B cell (primary cell): Measurements from ENCODE around the gene PNPLA6. TPM values are rescaled to one million over a fixed set of nuclear protein-coding genes. Genes with fewer than 3 reads are reported as not detected.

Experiments
- ATAC-seq: fragments of 200-7000 bp; cut with Tn5 transposase; one replicate; pipeline ENCODE4 v1.10.0; 2021; ENCODE audit warnings: low read depth, mild to moderate bottlenecking, moderate number of reproducible peaks, moderate library complexity
- CTCF ChIA-PET: fragments of 350-600 bp; sonication (Branson Sonifier 250); formaldehyde crosslinking; loops from one replicate; lab custom pipeline; 2021; ENCODE audit warnings: antibody characterized with exemption, inconsistent platforms; lab: Charles Lee
- POLR2A ChIA-PET: fragments of 350-600 bp; sonication (Branson Sonifier 250); formaldehyde crosslinking; loops from one replicate; lab custom pipeline; 2021; ENCODE audit warnings: antibody characterized with exemption; lab: Charles Lee
- DNase-seq: peaks from one replicate; pipeline ENCODE4 v3.0.0; 2013
- H2AFZ ChIP-seq: 2 replicates; pipeline ENCODE4 v1.6.1; 2012; ENCODE audit warnings: mild to moderate bottlenecking, low read depth, low read length; ENCODE audit not compliant: insufficient read depth, poor library complexity, severe bottlenecking
- H3K27ac ChIP-seq, 2 donors: 1 replicate in 1 of 2; 2 replicates in 1 of 2; pipeline ENCODE4 v1.5.1; 2012 to 2013; ENCODE audit warnings: low read length in 2 of 2, mild to moderate bottlenecking in 2 of 2, moderate library complexity in 1 of 2
- H3K27me3 ChIP-seq, 4 experiments: fragments of 200-600 bp in 1 of 4; sonication (generic) in 1 of 4; replicated peaks in 1 of 4; 1 replicate in 2 of 4; 2 replicates in 2 of 4; pipeline versions ENCODE4 v1.6.1 to v1.7.0; 2013 to 2016; ENCODE audit warnings: low read length in 3 of 4, mild to moderate bottlenecking in 2 of 4, mixed read lengths in 1 of 4, moderate library complexity in 1 of 4; ENCODE audit not compliant: insufficient read depth in 4 of 4, control insufficient read depth in 3 of 4; ENCODE audit errors: control extremely low read depth in 1 of 4
- H3K36me3 ChIP-seq, 2 experiments: replicated peaks in 1 of 2; 1 replicate in 1 of 2; 2 replicates in 1 of 2; pipeline versions ENCODE4 v1.6.1 to v1.7.1; 2013; ENCODE audit warnings: low read length in 1 of 2; ENCODE audit not compliant: insufficient read depth in 2 of 2, control insufficient read depth in 1 of 2; ENCODE audit errors: control extremely low read depth in 1 of 2, extremely low read depth in 1 of 2
- H3K4me1 ChIP-seq, 2 donors: fragments of 200-600 bp in 1 of 2; sonication (generic) in 1 of 2; 1 replicate in 1 of 2; 2 replicates in 1 of 2; pipeline versions ENCODE4 v1.5.1 to v1.6.1; 2013 to 2017; ENCODE audit warnings: low read length in 2 of 2; ENCODE audit not compliant: control insufficient read depth in 2 of 2, insufficient read depth in 2 of 2
- H3K4me2 ChIP-seq: replicated peaks from 2 replicates; pipeline ENCODE3; 2012; ENCODE audit warnings: mild to moderate bottlenecking, low read depth, low read length; ENCODE audit not compliant: poor library complexity, severe bottlenecking
- H3K4me3 ChIP-seq, 5 experiments: fragments of 200-600 bp in 1 of 5; sonication (generic) in 1 of 5; 1 replicate in 3 of 5; 2 replicates in 2 of 5; pipeline versions ENCODE4 v1.5.1 to v1.7.0; 2011 to 2016; ENCODE audit warnings: low read length in 4 of 5, mild to moderate bottlenecking in 4 of 5, low read depth in 2 of 5, control low read depth in 1 of 5, moderate library complexity in 1 of 5; ENCODE audit not compliant: insufficient read depth in 1 of 5; ENCODE audit errors: control extremely low read depth in 1 of 5, extremely low read depth in 1 of 5
- H3K79me2 ChIP-seq: fragments of 200-600 bp; sonication (generic); one replicate; pipeline ENCODE4 v1.6.0; 2016; ENCODE audit warnings: low read length; ENCODE audit not compliant: control insufficient read depth, insufficient read depth
- H3K9ac ChIP-seq: fragments of 200-600 bp; sonication (generic); 2 replicates; pipeline ENCODE4 v1.6.1; 2017; ENCODE audit warnings: mild to moderate bottlenecking, low read length, moderate library complexity
- H3K9me3 ChIP-seq, 3 donors: one replicate each; pipeline versions ENCODE4 v1.6.1 to v1.7.1; 2013; ENCODE audit warnings: low read length in 2 of 3; ENCODE audit not compliant: control insufficient read depth in 2 of 3, insufficient read depth in 1 of 3; ENCODE audit errors: control extremely low read depth in 1 of 3
- H4K20me1 ChIP-seq: 2 replicates; pipeline ENCODE4 v1.6.0; 2012; ENCODE audit warnings: mild to moderate bottlenecking, low read length; ENCODE audit not compliant: insufficient read depth, control insufficient read depth, poor library complexity, severe bottlenecking
- H3K27ac Mint-ChIP-seq: one replicate; pipeline ENCODE4 v1.8.0; 2021; ENCODE audit warnings: mixed read lengths
- H3K27me3 Mint-ChIP-seq: one replicate; pipeline ENCODE4 v1.8.0; 2021; ENCODE audit warnings: mixed read lengths
- H3K4me1 Mint-ChIP-seq: one replicate; pipeline ENCODE4 v1.8.0; 2021; ENCODE audit warnings: mixed read lengths
- H3K4me3 Mint-ChIP-seq: one replicate; pipeline ENCODE4 v1.8.0; 2021; ENCODE audit warnings: mixed read lengths
- H3K9me3 Mint-ChIP-seq: one replicate; pipeline ENCODE4 v1.8.0; 2022; ENCODE audit warnings: mixed read lengths; ENCODE audit not compliant: insufficient read depth
- CTCF ChIP-seq: fragments of 200-600 bp; IDR thresholded peaks from one replicate; pipeline ENCODE4 v1.8.0; 2022; ENCODE audit warnings: antibody characterized with exemption, mild to moderate bottlenecking
- EZH2 ChIP-seq: IDR thresholded peaks from 2 replicates; pipeline ENCODE4 v1.6.1; 2012; ENCODE audit warnings: borderline replicate concordance, low read depth, mild to moderate bottlenecking, moderate library complexity, low read length; ENCODE audit not compliant: insufficient read depth, poor library complexity, severe bottlenecking
- WGBS: methylation state at CpG from one replicate; pipeline ENCODE4 v1.1.5; 2013; ENCODE audit warnings: missing lambda C conversion rate; ENCODE audit not compliant: insufficient coverage; 5-methylcytosine and 5-hydroxymethylcytosine counted together
- intact Hi-C: fragments of 100-400 bp; cut with micrococcal nuclease; formaldehyde crosslinking; loops from one replicate; pipeline ENCODE4 v1.10.0; 2022
- polyA plus RNA-seq: library from polyadenylated mRNA; depleted of rRNA; stranded (reverse); fragments of >200 nt; gene quantifications from 2 replicates; pipeline ENCODE4 v1.2.3, GENCODE V29; 2012
- total RNA-seq, 2 donors: library from RNA; stranded (reverse); fragments of 120-200 nt in 1 of 2; gene quantifications; 1 replicate in 1 of 2; 2 replicates in 1 of 2; pipeline versions ENCODE4 v1.2.3 to v1.2.4, GENCODE V29; 2013 to 2022

PNPLA6 gene
- total and polyA plus RNA-seq, 2 donors (not counting 1 experiment from before 2014, with no cell fraction given) = 102 to 149 TPM

- Mint-ChIP-seq H3K4me1 (no peaks in the 10 kb centered on the region), H3K27ac (no peak overlapping the region), H3K9me3 (no peaks in the 10 kb centered on the region), H3K27me3 (peaks cover 15% of the 10 kb centered on the region), H3K4me3 (no peak overlapping the region)
- DNase-seq (no peak), ATAC-seq (no peak)
- no peak overlapping the region for H2AFZ ChIP-seq
- POLR2A ChIA-PET = no interaction called here
- H3K9ac ChIP-seq = no peak overlapping the region
- no peak overlapping the region for H3K4me2 ChIP-seq
- CTCF ChIA-PET = no interaction called here
- H3K36me3 ChIP-seq = no peaks in the 10 kb centered on the region
- intact Hi-C loops = no loop called here
- H4K20me1 ChIP-seq = no peaks in the 10 kb centered on the region
- H3K9me3 ChIP-seq = peaks cover 0 to 9% (median 0%) of the 10 kb centered on the region in 3 donors
- no peak overlapping the region for H3K27ac ChIP-seq
- WGBS = 97% methylated on average over 9 of the region's 9 CpGs
- H3K79me2 ChIP-seq = no peaks in the 10 kb centered on the region
- H3K27me3 ChIP-seq = peaks cover 0 to 24% (median 0%) of the 10 kb centered on the region in 4 experiments
- H3K4me1 ChIP-seq = no peaks in the 10 kb centered on the region
- TF ChIP-seq EZH2 (no peak), CTCF (no peak)
- H3K4me3 ChIP-seq = no peak overlapping the region
Measured at GRCh38 chr19:7603919-7604318, 68.4 kb downstream of the PNPLA6 start.

- H3K79me2 ChIP-seq = no peaks in the 10 kb centered on the region
- intact Hi-C loops = no loop called here
- no peak overlapping the region for H3K4me3 ChIP-seq
- ATAC-seq (no peak), DNase-seq (peak; percentile 52)
- TF ChIP-seq EZH2 (no peak), CTCF (no peak)
- no peaks in the 10 kb centered on the region for H3K4me1 Mint-ChIP-seq
- no peak overlapping the region for H3K9ac ChIP-seq
- H3K27ac Mint-ChIP-seq = no peak overlapping the region
- no peaks in the 10 kb centered on the region for H3K4me1 ChIP-seq
- no peaks in the 10 kb centered on the region for H3K36me3 ChIP-seq
- POLR2A ChIA-PET = interaction anchor here (0.5 to 0.7 kb wide), 3 partner anchors 240 to 1289 kb away, joined by 3 to 5 read pairs (median 3); no protein-coding TSS in a partner anchor
- no peak overlapping the region for H3K4me2 ChIP-seq
- H4K20me1 ChIP-seq = no peaks in the 10 kb centered on the region
- 75% methylated on average over 12 of the region's 14 CpGs for WGBS
- peaks cover 14% of the 10 kb centered on the region for H3K27me3 Mint-ChIP-seq
- no peaks in the 10 kb centered on the region for H3K9me3 Mint-ChIP-seq
- H3K27ac ChIP-seq = no peak overlapping the region
- CTCF ChIA-PET = no interaction called here
- no peak overlapping the region for H2AFZ ChIP-seq
- no peak overlapping the region for H3K4me3 Mint-ChIP-seq
- peaks cover 0 to 9% (median 0%) of the 10 kb centered on the region in 3 donors for H3K9me3 ChIP-seq
- H3K27me3 ChIP-seq = peaks cover 0 to 23% (median 0%) of the 10 kb centered on the region in 4 experiments
Measured at GRCh38 chr19:7605490-7606222, 70.1 kb downstream of the PNPLA6 start.
